Keratinocyte (primary cell): ENCODE measurements around the gene RNASEH1. TPM values are rescaled to one million over a fixed set of nuclear protein-coding genes. Genes with fewer than 3 reads are reported as not detected.

Experiments
- DNase-seq: peaks from one replicate; pipeline ENCODE4 v3.0.0-alpha.2; 2011; ENCODE audit warnings: low read depth, missing footprints, low spot score
- FAIRE-seq: peaks from 2 replicates; lab custom pipeline; 2011; peaks lifted over from hg19 to GRCh38; lab: Jason Lieb, UNC
- H2AFZ ChIP-seq: 2 replicates; pipeline ENCODE4 v1.6.0; 2012; ENCODE audit warnings: low read length, control low read depth, inconsistent platforms; ENCODE audit not compliant: control insufficient read depth
- H3K27ac ChIP-seq: 2 replicates; pipeline ENCODE4 v1.5.1; 2011; ENCODE audit warnings: low read length; ENCODE audit not compliant: control insufficient read depth, insufficient read depth
- H3K27me3 ChIP-seq: 3 replicates; pipeline ENCODE4 v1.6.0; 2011; ENCODE audit warnings: low read length; ENCODE audit not compliant: control insufficient read depth, insufficient read depth; ENCODE audit errors: extremely low read depth
- H3K36me3 ChIP-seq, 2 experiments: 2 replicates in 1 of 2; 3 replicates in 1 of 2; pipeline ENCODE4 v1.5.1; 2011; ENCODE audit warnings: low read length in 2 of 2, mild to moderate bottlenecking in 1 of 2; ENCODE audit not compliant: control insufficient read depth in 2 of 2, insufficient read depth in 2 of 2; ENCODE audit errors: extremely low read depth in 1 of 2
- H3K4me1 ChIP-seq: 3 replicates; pipeline ENCODE4 v1.5.1; 2011; ENCODE audit warnings: low read length; ENCODE audit not compliant: control insufficient read depth, insufficient read depth; ENCODE audit errors: extremely low read depth
- H3K4me2 ChIP-seq: 3 replicates; pipeline ENCODE4 v1.6.0; 2011; ENCODE audit warnings: low read depth, low read length; ENCODE audit not compliant: control insufficient read depth, insufficient read depth; ENCODE audit errors: extremely low read depth
- H3K4me3 ChIP-seq, 3 experiments: fragments of 200-600 bp in 1 of 3; sonication (generic) in 1 of 3; 2 replicates in 2 of 3; 3 replicates in 1 of 3; pipeline ENCODE4 v1.5.1; 2011 to 2016; ENCODE audit warnings: low read length in 3 of 3, mild to moderate bottlenecking in 3 of 3, control low read depth in 2 of 3, inconsistent platforms in 1 of 3, low read depth in 1 of 3, mixed read lengths in 1 of 3, mixed run types in 1 of 3, moderate library complexity in 1 of 3; ENCODE audit not compliant: control insufficient read depth in 2 of 3, insufficient read depth in 2 of 3; ENCODE audit errors: extremely low read depth in 1 of 3
- H3K79me2 ChIP-seq: 2 replicates; pipeline ENCODE4 v1.6.0; 2012; ENCODE audit warnings: low read length; ENCODE audit not compliant: control insufficient read depth, insufficient read depth
- H3K9ac ChIP-seq: 3 replicates; pipeline ENCODE4 v1.6.0; 2011; ENCODE audit warnings: low read length; ENCODE audit not compliant: control insufficient read depth, insufficient read depth; ENCODE audit errors: extremely low read depth
- H3K9me1 ChIP-seq: 3 replicates; pipeline ENCODE4 v1.6.0; 2011; ENCODE audit warnings: low read length; ENCODE audit not compliant: control insufficient read depth, insufficient read depth; ENCODE audit errors: extremely low read depth
- H3K9me3 ChIP-seq: 2 replicates; pipeline ENCODE4 v1.5.1; 2012; ENCODE audit warnings: low read depth, low read length; ENCODE audit not compliant: control insufficient read depth
- H4K20me1 ChIP-seq: 3 replicates; pipeline ENCODE4 v1.6.0; 2011; ENCODE audit warnings: low read length; ENCODE audit not compliant: control insufficient read depth, insufficient read depth; ENCODE audit errors: extremely low read depth
- EZH2 ChIP-seq: IDR thresholded peaks from one replicate; pipeline ENCODE4 v1.6.1; 2012; ENCODE audit warnings: inconsistent platforms, mild to moderate bottlenecking, low read length, moderate library complexity
- dilution Hi-C: fragments of 300-500 bp; cut with MboI; formaldehyde crosslinking; loops from one replicate; pipeline ENCODE4 v1.7.0; 2020; ENCODE audit warnings: low sequenced_read_pairs; ENCODE audit not compliant: extremely low pct_ligation_motif_present
- polyA plus RNA-seq, 5 experiments: library from polyadenylated mRNA; depleted of rRNA in 3 of 5; stranded (reverse) in 3 of 5; stranded (forward) in 1 of 5; unstranded in 1 of 5; fragments of >200 nt; gene quantifications; 1 replicate in 1 of 5; 2 replicates in 3 of 5; 3 replicates in 1 of 5; pipeline versions ENCODE4 v1.2.1 to v1.2.3, GENCODE V29; 2011 to 2012; ENCODE audit warnings: missing spikeins in 2 of 5, low read depth in 1 of 5, low replicate concordance in 1 of 5
- TF ChIP-seq, protein P1 (sequence below), 3 experiments: IDR thresholded peaks in 1 of 3; conservative IDR thresholded peaks in 1 of 3; optimal IDR thresholded peaks in 1 of 3; 2 replicates in 2 of 3; 3 replicates in 1 of 3; pipeline versions ENCODE3 to v1.5.1; 2011; ENCODE audit warnings: low read length in 3 of 3, mild to moderate bottlenecking in 3 of 3, moderate library complexity in 2 of 3, control low read depth in 1 of 3, inconsistent platforms in 1 of 3; ENCODE audit not compliant: insufficient read depth in 2 of 3; ENCODE audit errors: extremely low read depth in 1 of 3

RNASEH1 gene
- polyA plus RNA-seq, 1 donor (not counting 4 experiments of a cell fraction or from before 2014, with no cell fraction given) = 15.3 TPM

DNA sequence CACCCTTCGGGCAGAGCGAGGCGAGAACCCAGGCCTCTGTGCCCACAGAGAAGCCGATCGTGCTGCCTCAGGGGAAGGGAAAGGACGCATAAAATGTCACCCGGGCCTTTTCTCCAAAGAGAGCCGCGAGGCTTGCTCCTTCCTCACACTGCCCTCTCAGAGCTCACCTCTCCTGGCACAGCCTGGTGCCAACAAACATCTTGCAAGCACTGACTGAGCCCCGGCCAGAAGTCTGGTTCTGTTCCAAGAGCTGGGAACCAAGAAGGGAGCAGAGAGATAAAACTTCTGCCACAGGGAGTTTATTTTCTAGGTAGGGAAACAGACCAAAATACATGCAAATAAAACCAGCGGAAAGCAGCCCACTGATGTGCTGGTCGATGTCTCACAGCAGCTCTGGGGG, 25.2 kb downstream of the RNASEH1 start:
- no peak for TF ChIP-seq EZH2
- no peaks in the 10 kb centered on the region for H3K79me2 ChIP-seq
- H3K4me2 ChIP-seq = no peak overlapping the region
- H3K9me1 ChIP-seq = no peaks in the 10 kb centered on the region
- dilution Hi-C loops = no loop called here
- H2AFZ ChIP-seq = no peak overlapping the region
- peaks cover 27% of the 10 kb centered on the region for H3K4me1 ChIP-seq
- DNase-seq (no peak), FAIRE-seq (no peak)
- H3K27ac ChIP-seq = no peak overlapping the region
- no peaks in the 10 kb centered on the region for H3K9me3 ChIP-seq
- no peak overlapping the region for H3K4me3 ChIP-seq
- H4K20me1 ChIP-seq = no peaks in the 10 kb centered on the region
- H3K36me3 ChIP-seq = no peaks in the 10 kb centered on the region
- H3K27me3 ChIP-seq = no peaks in the 10 kb centered on the region
- H3K9ac ChIP-seq = no peak overlapping the region

DNA sequence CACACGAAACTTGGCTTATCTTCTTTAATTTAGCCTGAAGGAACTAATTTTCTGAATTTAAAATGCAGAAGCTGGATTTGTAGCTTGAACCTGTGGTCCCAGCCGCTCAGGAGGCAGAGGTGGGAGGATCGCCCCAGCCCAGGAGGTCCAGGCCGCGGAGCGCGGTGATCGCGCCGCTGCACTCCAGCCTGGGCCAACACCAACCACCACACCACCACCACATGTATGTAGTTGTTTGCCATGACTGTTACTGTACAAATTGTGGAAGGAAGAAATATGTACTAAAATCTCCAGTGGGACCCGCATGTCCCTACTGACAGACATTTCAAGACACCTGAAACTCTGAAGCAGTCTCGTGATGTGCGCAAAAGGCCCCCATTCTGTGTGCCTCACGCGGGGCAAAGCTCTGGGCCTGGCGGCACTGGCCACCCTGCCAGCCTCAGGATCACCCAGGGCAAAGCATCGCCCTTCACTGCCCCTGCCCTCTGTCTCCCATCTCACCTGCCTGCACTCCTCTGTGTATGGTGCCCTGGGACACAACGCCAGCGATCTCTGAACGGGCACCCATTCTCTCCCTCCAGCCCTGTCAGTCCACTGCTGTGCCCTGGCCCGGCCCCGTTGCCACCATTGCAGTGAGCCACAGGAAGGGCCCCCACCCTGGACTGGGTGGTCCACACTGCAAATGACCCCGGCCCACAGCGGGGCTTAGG, 28.7 kb downstream of the RNASEH1 start:
- dilution Hi-C loops = no loop called here
- Histone ChIP-seq H3K9me3 (no peaks in the 10 kb centered on the region), H3K4me3 (no peak overlapping the region), H4K20me1 (no peaks in the 10 kb centered on the region), H3K9ac (no peak overlapping the region), H3K4me1 (peaks cover under 1% of the 10 kb centered on the region), H3K27ac (no peak overlapping the region), H3K36me3 (no peaks in the 10 kb centered on the region), H2AFZ (no peak overlapping the region), H3K27me3 (no peaks in the 10 kb centered on the region), H3K4me2 (no peak overlapping the region), H3K9me1 (no peaks in the 10 kb centered on the region), H3K79me2 (no peaks in the 10 kb centered on the region)
- DNase-seq (no peak), FAIRE-seq (no peak)
- TF ChIP-seq, protein P1, sequence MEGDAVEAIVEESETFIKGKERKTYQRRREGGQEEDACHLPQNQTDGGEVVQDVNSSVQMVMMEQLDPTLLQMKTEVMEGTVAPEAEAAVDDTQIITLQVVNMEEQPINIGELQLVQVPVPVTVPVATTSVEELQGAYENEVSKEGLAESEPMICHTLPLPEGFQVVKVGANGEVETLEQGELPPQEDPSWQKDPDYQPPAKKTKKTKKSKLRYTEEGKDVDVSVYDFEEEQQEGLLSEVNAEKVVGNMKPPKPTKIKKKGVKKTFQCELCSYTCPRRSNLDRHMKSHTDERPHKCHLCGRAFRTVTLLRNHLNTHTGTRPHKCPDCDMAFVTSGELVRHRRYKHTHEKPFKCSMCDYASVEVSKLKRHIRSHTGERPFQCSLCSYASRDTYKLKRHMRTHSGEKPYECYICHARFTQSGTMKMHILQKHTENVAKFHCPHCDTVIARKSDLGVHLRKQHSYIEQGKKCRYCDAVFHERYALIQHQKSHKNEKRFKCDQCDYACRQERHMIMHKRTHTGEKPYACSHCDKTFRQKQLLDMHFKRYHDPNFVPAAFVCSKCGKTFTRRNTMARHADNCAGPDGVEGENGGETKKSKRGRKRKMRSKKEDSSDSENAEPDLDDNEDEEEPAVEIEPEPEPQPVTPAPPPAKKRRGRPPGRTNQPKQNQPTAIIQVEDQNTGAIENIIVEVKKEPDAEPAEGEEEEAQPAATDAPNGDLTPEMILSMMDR (optimal IDR thresholded peaks at IDR 0.05 in 1 of 3, IDR thresholded peaks at IDR 0.05 in 1 of 3, conservative IDR thresholded peaks at IDR 0.05 in 1 of 3; ENCODE audit: extremely low read depth in 1 of 3, insufficient read depth in 2 of 3, low read length in 3 of 3) = no peak
- no peak for TF ChIP-seq EZH2
